Fibroblast of skin of abdomen (primary cell): Measurements from ENCODE around the gene RGPD4. TPM values are rescaled to one million over a fixed set of nuclear protein-coding genes. Genes with fewer than 3 reads are reported as not detected.
A peak's percentile ranks its signal among the peaks of the same experiment; 100 is the strongest.
"Not testable (repeated sequence)": the region's sequence is repeated elsewhere in the genome, so short reads cannot be mapped to it uniquely, and the experiment has no call there.

Source experiments
- DNase-seq: peaks from one replicate; pipeline ENCODE4 v3.0.0-alpha.2; 2013
- polyA plus RNA-seq, 2 experiments: library from polyadenylated mRNA; unstranded; fragments of 120-200 nt; gene quantifications; one replicate each; pipeline ENCODE4 v1.2.1, GENCODE V29; 2013; ENCODE audit not compliant: insufficient read length in 2 of 2

RGPD4 gene
- 0.05 TPM for polyA plus RNA-seq (2013, experiment 1 of 2; ENCODE audit: insufficient read length)
- not detected for polyA plus RNA-seq (2013, experiment 2 of 2; ENCODE audit: insufficient read length)

DNA sequence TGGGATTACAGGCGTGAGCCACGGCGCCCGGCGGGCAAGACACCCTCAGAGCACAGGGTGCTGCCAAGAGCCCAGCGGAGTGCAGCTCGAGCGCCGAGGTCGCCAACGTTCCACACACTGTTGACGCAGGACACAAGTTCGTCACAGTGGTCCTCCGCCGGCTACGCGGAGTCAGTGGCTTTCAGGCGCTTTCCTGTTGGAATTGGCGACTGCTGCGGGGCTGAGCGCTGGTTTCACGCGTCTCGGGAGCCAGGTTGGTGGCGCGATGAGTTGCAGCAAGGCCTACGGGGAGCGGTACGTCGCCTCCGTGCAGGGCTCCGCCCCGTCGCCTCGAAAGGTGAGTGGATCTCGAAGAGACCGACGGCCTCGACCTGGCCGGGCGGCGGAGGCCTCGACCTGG is at the start of gene RGPD4:
Gene RGPD4 (plus strand): TSS at position 144 of the 400 bp plus-strand sequence. CDS start 122 bp downstream, at position 266.
- not testable (repeated sequence) for DNase-seq

DNA sequence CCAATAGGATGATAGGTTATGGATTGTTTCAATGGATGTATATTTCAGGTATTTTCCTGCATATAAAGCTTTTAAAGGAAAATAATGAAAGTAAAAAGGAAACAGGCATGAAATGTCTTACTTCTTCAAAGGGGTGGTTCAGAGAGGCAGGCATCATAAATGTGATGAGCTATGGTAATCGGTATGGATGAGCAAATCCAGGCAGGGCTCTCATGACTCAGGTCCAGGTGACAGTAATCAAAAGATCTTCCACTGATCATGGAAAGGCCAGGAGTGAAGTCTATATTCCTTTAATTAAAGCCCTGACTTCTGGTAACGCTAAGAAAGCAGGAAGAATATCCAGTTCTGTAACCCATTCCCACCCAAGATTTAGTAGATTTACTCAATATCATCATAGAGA is 48.7 kb upstream of the RGPD4 start:
- DNase-seq = no peak

DNA sequence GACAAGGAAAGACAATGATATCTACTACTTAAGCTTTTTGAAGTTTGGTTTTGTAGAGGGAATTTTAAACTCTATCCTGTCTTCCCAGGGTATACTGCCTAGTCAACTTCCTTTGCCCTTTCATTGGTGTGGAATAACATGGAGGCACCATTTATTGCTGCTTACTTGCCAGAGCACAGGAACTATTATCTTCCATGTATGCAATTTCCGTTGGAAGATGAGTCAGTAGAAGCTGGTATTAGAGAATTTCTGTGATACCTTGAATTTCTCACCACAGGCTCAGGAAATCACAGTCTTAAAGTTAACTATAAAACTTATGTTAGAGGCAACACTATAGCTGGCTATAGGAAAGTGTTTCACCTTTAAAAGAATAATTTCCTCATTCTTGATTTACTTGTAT is 40.9 kb upstream of the RGPD4 start:
- no peak for DNase-seq

DNA sequence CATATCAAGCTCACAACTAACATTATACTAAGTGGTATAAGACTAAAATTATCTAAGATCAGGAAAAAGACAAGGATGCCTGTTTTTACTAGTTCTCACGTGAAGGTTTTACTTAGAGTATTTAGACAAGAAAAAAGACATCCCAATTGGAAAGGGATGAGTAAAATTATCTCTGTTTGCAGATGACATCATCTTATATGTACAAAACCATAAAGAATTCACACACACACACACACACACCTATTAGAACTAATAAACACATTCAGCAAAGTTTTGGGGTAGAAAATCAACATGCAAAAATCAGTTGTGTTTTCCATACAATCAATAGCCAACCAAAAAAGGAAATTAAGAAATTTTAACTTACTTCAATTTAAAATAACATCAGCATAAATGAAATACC is 35.9 kb upstream of the RGPD4 start:
- no peak for DNase-seq

DNA sequence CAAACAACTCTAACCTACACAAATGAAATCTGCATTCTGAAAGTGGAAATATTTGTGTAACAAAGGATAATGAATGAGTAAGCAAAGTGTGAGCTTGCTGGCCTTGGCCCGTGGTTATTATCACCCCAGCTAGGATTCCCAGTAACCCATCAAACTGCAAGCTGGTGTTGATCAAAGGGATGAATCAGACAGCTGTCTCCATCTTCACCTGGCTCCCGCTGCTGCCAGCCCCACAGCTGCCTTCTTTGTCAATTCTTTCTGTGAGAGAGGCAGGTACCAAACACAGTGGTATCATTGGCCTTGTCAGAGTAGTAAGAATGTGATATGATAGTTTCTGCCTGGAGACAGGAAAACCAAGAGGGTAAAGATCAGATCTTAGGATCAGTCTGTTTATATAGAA is 25.2 kb upstream of the RGPD4 start:
- no peak for DNase-seq

DNA sequence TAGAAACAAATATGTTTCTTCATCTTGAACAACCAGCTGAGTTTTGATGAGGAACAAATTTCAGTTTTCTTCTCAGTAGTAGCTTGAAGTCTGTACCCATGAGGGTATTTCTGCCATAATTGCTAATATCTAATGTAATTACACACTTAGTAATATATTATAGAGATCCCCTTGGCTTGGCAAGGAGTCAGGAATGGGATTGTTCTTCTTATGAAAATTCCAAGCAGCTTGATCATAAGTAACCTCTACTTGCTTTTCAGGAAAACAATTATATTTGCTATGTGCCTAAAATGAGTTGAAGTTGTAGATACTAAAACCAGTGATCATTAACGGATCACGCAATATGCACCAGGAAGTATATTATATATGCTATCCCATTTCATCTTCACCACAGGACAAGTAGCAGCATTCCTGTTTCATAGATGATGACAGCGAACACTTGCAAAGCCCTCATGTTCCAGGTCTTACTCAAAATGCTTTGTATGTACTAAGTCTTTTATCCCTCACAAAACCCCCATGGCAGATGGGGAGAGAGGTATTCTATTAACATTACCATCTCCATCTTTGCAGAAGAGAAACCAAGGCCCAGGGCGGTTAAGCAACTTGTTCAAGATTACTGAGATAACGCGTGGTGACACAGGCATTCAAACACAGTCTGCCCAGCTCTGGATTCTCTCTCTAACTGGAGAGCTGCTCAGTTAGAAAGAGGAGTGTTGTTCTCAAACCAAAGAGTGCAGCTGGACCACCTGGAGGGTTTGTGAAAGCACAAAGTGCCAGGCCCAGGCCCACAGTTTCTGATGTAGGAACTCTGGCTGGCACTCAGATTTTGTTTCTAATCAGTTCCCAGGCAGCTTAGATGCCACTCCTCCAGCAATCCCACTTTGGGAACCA is 21.8 kb upstream of the RGPD4 start:
- peak; percentile 5 for DNase-seq

DNA sequence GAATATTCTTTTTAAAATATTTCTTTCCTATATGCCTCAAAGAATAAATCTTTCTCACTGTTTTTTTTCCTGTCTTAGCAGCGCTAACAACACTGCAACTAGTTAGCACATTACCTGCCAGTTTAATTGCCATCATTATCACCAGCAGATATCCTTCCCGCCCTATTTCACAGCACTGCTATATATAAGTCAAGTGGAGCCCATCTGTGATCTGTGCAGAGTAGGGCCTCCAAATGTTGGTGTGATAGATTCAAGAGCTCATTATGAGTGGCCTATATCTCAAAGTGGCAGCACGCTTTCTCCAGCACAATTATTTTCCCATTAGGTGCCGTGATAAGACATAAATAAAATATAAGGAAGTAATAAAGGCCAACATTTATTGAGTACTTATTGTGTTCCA is 19.8 kb upstream of the RGPD4 start:
- DNase-seq = no peak

DNA sequence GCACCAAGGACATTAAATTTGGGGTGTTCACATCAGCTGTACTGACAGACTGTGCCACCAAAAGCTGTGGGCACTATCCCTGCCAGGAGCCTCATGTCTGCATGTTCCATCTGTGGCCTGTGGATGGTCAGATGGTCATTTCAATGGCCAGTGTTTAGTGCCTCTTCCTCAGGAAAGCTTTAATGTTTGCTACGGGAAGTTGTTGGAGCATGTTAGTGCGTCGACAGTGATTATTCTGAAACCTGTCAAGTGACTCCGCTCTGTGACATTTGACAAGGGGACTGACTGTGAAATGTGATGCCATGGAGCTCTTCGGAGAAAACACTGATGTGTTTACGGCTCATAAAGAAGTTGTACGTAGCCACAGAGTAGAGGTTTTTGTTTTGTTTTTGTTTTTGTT is 18.7 kb upstream of the RGPD4 start:
- no peak for DNase-seq

DNA sequence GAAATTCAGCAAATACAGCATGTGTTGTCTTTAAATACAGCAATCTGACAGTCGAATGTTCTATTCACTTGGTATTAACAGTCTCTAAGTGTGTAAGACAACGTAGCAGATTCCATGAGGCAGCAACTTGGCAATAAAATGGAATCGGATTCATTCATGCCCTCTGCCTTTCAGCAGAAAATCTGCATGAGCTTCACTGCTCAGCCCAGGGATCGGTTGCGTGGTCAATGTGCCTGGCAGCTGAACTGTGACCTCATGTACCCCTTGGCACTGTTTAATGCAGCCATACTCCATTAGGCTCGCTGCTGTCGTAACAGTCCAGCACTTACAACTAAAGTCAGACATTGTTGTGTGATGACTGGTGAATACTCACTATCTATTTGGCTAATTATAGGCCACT is 17.7 kb upstream of the RGPD4 start:
- DNase-seq = no peak

DNA sequence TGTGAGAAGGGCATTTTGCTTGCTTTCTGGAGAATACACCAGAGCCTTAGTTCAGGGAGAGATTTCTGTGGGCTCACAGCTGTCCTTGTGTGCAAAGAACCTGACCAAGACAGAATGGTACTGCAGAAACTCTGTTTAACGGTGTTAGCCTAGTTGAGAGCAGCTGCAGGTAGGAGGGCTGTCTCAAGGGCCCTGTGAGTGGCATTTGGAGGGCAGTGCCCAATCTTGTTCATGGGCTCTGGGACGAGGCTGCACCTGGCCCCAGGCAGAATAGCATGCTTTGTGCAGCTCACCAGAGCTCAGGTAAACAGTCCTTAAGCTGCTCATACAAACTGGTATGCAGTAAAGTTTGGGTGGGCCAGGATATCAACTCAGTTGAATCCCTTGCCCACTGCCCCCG is 16.9 kb upstream of the RGPD4 start:
- DNase-seq = no peak

DNA sequence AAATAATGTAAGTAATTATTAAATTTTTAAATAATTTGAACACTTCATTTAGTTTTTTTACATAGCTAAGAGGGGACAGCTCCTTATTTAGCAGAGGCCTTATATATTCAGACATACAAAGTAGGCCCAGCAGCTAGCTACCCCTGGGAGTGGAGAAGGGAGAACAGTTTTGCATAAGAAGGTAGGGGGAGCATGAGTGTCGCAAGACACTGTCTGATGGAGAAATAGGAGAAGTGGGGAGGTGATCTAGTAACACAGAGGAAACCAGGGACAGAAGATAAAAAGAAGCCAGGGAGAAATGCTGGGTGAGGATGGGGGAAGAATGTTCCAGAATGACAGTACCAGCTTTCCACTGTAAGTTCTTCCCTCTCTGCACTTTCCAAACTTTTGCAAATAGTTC is 16.0 kb upstream of the RGPD4 start:
- no peak for DNase-seq

DNA sequence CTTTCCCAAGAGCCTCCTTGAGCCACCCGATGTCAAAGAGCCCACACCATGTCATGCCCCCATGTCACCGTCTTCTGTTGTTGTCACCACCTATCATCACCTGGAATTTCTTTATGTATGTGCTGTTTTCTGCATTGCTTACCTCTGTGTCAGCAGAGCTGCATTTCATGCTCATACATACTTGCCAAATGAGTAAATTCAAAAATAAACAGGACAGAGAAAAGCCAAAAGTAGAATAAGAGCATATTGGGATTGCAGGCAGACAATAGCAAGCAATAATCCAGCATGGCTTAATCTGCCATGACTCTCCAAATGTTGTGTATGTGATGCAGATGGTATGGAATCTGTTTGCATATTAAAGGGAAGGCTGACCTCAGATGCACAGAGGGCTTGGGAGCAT is 15.3 kb upstream of the RGPD4 start:
- DNase-seq = no peak

DNA sequence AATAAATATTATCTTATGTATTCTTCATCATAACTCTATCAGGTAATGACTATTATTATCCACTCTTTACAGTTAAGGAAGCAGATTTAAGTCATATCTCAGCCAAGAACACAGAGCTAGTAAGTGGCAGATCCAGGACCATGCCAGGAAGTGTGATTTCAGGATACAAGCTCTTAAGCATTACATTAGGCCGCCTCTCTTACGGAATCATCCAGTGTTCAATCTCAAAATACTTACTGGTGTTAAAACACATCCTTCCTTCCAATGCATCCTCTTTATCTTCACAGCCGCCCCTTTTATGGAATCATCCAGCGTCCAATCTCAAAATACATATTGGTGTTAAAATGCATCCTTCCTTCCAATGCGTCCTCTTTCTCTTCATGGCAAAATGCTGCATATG is 14.7 kb upstream of the RGPD4 start:
- no peak for DNase-seq

DNA sequence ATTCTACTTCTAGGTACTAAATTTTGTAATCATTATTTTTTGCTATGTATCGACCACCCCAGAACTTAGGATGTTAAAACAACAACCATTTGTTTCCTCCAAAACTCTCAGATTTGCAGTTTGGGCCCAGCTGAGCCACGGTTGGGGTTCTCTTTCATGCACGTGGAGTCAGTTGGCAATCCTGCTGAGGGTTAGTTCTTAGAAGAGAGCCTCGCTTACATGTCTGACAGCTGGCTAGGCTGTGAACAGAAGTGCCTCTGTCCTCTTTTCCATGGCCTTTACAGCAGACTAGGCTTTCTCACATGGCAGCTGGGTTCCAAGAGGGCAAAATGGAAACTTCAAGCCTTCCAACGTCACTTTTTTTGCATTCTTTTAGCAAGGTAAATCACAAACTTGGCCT is 9.3 kb upstream of the RGPD4 start:
- DNase-seq = no peak

DNA sequence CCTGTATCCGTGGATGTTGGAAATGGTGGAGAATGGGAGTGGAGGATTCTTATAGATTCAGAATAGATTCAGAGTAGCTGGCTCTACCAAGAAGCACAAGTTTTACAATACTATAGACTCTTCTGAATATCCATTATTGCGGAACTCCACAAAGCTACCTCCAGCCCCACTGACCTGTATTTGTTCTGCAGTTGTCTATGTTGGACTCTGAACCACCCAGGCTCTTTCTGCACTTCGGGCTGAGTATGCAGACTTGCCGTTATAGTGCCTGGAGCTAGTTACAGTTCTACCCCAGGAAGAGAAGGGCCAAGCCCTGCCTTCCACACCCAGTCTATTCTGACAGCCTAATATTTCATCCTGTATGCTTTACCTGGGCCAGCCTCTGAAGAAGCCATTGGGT is 4.4 kb upstream of the RGPD4 start:
- no peak for DNase-seq

DNA sequence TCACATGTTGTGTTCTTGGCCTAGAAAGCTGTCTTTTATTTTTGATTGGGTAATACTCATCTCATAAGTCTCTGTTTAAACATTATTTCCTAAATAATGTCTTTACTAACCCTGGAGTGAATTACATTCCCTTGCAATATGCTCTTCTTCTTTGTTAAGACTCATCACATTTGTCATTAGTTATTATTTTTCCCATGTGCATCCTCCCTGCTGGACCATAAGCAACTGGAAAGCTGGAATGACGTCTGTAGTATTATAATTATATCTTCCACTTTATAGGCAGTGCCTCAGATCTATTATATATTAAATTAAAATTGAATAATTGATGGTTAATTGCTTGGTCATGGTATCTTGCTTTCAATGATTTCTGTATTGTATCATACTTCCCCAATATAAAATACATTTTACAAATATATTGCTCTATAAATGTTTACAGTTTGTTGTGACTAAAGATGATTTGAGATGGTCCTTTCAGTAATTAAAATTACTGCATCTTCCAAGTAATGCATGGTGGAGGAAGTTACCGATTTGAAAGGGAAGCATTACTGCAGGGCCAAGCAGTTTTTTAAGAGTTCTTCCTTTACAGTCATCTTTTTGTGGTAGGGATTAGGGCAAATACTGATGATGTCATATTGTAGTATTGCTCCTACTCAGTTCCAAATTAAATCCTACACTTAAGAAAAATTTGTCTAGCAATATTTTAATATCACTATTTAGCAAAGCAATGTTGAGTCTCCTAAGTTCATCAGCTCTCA is 2.1 kb upstream of the RGPD4 start:
- no peak for DNase-seq

DNA sequence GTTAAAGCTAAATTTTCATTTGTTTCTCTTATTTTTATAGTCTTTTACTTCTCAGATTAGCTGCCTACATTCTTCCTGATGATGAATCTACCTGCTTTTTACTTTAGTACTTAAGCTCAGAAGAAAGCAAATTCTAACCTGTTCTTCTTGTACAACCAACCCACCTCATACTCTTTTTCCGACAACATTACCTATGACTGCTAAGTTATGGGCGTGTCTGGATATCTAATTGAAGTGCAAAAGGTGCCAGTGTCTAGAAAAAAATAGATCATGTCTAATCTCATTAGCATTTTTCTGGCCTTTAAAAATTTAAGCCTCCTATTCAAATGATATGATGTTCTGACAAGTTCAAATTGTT is 1.5 kb upstream of the RGPD4 start:
- no peak for DNase-seq

DNA sequence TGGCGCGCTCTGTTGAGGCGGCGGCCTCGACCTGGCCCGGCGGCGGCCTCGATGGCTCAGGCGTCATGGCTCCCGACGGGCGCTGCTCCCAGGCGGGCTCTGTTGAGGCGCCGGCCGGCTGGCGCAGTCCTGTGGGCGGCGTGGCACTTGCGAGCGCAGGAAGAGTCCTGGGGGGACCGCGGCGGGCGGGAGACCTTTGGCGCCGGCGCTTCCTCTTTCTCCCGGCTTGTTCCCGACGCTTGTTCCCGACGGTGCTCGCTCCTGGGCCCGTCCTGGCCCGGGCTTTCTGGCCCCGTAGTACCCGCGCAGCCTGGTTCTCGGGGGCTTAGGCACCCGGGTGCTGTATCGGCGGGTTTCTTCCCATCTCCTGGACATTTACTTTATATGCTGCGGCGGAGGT is 2.8 kb downstream of the RGPD4 start:
- not testable (repeated sequence) for DNase-seq

DNA sequence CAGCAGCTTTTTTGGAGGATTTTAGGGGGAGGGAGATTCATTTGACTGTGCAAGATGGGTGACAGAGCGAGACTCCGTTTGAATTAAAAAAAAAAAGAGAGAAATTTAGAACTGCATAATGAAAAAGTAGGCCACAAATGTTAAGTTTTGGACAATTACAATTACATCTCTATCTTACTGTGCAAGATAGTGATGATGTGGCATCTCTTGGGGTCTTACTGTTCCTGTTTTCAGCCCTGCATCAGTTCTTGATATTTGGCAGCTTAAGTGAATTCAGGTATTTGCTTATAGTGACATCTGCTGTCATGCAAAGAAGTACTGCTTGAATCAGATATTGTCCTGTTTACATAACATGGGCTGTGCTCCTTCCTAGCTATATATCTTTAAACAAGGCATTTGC is 6.5 kb downstream of the RGPD4 start:
- DNase-seq = not testable (repeated sequence)

DNA sequence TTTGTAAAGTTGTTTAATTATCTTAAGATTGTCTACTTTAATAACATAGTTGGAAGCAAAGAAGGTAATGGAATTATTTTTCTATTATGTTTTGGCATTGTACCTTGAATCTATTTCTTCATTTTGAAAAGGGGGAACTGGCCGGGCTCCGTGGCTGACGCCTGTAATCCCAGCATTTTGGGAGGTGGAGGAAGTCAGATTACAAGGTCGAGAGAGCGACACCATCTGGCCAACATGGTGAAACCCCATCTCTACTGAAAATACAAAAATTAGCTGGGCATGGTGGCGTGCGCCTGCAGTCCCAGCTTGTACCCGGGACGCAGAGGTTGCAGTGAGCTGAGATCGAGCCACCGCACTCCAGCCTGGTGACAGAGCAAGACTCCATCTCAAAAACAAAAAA is 6.9 kb downstream of the RGPD4 start:
- not testable (repeated sequence) for DNase-seq

DNA sequence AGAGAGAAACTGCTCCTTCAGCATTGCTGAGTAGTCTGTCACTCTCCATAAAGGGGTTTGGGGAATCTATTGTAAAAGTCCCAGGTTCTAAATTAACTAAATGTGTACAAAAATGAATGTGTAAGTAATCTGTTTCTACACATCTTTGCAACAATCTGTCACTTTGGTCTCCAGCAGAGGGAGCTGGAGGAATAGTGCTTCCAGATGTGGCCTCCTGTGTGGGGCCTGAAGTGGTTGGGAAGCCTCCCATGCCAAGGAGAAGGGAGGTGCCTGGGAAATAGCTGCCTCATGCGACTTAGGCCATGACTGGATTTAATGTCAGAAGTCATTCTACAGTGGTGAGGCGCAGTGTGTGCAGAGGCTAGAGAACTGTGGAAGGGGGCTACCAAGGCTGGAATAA is 89.4 kb downstream of the RGPD4 start:
- not testable (repeated sequence) for DNase-seq

DNA sequence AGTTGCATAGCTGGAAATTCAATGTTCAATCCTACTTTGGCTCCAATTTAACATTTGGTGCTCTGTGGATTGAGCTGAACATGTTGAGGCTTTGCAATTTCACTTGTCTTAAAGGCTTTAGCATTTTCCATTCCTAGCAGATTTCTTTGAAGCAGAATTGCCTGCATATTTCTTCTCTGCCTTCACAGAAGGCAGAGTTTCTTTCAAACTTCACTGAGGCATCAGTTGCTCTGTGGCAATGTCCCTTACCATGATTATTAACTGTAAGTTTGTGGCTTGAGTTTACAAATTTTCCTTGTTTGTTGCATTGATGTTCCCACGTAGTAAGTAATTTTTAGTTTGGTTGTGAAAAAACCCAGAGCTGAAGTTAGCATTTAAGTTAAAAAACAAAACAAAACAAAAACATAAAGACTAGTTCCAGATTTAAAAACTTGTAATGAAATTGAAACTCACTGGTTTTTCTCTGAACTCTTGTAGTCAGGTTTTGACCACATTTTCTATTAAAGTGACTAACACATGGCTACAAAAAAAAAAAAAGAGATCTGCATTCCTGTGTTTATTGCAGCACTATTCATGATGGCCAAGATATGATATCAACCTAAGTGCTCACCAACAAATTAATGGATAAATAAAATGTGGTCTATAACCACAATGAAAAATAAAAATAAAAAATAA is 90.1 kb downstream of the RGPD4 start:
- DNase-seq = not testable (repeated sequence)

DNA sequence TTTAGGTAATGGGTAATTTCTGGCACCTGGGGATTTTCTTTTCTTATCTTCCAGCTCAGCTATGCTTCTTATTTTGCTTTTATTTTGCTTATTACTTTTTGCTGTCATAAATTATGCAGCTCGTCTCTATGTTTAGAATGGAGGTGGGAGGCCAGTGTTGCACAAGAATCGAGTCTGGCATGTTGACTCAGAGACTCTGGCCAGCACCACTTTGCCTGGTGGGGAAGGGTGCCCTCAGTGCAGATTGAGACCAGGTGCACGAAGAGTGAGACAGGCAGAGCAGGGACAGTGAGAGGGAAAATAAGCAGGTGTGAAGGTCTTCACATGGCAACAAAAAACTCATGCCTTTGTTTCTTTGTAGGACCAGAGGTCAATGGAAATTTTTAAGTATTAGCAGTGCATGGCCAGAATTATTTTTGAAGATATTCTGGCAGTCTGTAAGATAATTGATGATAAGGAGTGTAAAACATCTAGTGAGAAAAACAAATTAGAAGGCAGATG is 100.4 kb downstream of the RGPD4 start:
- DNase-seq = no peak
